CD4-positive, alpha-beta T cell treated with Interleukin-21 for 1 hour (primary cell): ENCODE results near the gene GIMAP5.

Source experiments
- DNase-seq: peaks from one replicate; pipeline ENCODE4 v3.0.0-alpha.2; 2020

Gene GIMAP5

DNA sequence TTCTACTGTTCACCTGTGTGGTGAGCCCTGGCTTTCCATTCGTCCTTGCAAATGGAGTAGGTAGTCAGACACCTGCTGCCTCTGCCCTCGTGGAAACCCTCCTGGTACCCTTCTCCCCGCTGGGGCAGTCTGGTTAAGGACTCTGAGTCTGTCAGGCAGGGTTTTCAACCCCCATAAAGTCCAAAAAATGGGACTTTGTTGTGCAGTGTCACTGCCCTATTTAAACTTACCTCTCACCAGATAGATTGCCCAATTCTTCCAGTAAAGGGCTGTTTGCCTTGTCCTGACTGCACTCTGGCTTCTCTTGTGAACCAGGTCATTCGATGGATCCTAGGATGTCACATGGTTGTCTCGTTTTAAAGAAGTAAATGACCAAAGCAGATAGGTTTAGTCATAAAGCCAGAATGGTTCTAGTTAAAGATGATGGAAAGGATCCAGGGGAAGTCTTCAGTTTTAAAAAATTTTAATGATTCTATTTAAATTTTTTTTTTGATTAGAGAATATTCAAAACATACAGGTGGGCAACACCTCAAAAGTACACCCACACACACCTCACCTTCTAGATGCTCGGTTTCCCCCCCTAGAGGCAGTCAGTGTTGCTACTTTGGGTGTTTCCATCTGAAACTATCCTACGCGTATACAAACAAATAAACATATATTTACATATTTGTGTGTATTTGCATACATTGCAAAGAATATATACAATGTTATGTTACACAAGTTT lies 41.0 kb downstream of the GIMAP5 start:
- no peak for DNase-seq

DNA sequence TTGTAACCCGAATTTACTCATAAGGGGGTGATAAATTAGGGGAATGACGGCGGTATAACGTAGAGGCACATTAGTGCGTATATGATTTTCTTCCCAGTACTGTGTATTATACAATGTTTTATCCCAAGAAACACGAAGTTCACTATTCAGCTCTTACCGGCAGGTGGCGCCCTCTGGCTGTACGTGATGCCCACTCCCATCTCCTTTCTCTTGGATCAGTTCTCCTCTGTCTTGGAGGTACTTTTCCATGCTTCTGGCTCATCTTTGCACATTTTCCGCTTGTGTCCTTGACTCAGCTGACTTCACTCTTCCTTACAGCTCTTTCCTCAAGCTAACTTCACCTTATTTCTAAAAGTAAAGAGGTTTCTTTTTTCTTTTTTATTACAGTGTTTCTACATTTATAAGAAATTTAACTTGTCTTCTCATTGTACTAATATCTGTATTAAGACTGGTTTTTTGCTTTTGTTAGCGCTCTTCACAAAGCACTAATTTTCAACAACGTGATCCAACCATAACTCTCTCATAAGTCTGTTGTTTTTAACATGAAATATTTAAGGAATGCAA lies 41.6 kb downstream of the GIMAP5 start:
- DNase-seq: peak; percentile 68

DNA sequence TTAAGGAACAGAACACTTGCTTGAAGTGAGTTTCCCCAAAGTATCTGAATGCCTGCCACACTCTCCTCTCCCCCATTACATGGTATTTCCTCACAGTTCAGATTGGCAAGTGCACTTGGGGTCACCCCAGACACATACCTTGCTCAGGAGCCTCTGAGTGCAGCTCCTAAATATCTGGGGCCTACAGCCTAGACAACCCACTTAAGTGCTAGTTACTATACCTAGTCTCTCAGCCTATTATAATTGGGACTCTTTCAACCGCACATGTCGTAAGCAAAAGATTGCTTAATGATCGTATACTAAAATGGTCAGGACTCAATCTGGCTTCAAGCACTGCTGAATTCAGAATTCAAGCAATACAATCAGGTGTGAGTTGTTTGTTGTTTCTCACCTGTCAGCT lies 43.1 kb downstream of the GIMAP5 start:
- no peak for DNase-seq

DNA sequence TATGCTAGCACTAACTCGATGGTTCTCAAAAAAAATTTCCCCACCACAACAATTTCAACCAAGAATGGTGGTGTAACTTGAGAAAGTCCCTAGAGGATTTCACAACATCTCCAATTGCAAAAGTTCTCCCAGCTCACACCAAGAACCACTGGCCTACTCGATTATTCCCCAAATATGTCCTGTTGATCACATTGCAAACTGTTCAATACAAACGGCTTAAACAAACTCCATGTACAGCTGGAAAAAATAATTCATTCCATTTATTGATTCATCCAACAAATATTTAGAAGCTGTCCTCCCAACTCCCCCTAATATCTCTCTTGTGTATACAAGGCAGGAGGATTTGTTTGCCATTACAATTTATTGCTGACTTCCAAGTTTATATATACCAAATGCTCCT lies 43.9 kb downstream of the GIMAP5 start:
- DNase-seq: no peak

DNA sequence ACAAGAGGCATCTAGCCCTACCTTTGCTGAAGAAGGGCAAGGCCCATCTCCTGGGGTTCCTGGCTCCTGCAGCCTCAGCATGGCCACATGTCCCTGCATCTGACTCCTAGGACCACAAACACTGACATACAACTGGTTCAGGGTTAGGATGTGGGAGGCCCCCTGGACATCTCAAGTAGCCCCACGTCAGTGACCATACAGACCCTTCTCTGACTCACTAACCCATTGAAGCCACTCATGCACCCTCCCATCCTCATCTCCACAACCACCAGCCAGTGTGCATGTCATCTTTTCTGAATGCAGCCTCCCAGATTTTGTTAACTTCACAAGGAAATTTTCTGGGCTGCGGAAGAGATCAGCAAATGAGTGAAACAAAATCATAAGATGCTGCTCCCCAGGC lies 44.7 kb downstream of the GIMAP5 start:
- no peak for DNase-seq

DNA sequence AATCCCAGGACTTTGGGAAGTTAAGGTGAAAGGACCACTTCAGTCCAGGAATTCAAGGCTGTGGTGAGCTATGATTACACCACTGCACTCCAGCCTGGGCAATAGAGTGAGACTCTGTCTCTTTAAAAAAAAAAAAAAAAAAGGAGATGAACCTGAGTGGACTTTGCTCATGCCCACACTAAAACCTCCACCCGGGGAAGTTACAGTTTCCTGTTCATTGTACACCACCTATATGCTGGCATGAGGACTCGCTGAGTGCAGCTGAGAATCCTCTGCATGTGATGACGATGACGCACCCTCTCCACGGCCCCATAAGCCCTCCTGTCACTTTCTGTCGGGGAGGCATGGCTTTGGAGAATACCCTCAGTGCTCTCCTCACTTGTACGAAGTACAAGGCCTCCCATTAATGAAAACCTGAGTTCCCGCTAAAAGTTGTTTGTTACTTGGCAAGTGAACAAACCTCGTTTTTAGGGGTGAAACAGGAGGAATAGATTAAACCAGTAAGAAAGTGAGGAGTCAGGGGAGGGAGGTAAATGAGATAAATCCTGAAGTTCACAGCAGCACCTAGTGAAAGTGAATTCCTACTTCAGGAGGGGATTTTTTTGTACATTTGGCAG lies 47.0 kb downstream of the GIMAP5 start:
- no peak for DNase-seq

DNA sequence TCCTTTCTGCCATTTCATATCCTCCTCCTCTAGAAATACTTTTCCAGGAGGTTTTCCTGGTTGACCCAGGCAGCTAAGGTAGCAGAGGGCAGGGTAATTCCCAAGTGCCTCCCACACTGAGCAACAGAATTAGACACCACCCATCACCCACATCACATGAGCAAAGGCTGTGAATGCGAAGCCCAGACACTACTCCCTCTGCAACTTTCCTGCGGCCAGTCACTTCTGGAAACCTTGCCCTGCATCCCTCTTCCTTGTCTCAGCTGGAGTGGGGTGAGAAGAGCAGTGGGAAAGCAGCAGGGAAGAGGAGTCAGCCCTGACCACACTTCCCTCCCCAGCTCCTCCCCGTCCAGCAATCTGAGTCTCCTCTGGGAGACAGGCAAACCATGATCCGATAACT lies 47.7 kb downstream of the GIMAP5 start:
- DNase-seq: no peak

DNA sequence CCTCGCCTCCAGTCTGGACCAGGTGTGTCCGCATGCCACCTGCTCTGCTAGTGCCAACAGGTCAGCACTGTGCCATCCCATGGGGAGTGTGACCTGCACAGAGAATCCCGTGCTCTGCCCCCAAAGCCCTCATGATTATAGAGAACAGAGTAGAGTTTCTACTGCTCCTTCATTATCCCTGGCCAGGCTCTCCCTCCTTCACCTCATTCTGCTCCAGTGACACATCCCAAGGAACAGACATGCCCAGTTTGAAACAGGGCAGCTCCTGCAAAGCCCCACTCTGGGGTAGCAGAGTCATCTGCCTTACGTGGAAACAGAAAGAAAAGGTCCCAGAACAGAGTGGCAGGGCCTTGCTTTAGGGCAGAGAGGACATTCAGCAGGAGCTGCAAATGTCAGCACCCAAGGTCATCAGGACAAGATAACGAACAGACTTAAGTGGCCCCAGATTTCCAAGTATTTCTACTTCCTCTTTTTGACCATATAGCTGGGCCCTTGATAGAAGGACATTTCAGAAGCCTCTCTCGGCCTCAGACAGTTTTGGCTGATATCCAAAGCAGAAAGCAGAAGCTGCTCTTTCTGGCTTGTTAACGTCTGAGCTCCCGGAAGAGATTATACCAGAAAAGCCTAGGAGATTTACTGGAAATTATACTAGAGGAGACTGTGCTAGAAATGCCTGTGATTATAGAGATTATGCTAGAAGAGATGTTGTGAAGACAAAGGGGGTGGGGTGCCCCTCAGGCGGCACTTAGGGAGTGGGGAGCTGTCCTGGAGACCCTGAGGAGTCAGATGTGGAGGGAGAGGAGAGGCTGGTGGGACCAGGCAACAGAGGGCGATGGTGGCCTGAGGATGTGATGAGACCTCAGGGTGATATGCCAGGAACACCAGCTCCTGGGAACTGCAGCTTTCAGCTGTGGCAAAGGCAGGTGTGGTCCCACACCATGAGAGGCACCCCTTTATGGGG lies 50.4 kb downstream of the GIMAP5 start:
- DNase-seq: peak; percentile 15

DNA sequence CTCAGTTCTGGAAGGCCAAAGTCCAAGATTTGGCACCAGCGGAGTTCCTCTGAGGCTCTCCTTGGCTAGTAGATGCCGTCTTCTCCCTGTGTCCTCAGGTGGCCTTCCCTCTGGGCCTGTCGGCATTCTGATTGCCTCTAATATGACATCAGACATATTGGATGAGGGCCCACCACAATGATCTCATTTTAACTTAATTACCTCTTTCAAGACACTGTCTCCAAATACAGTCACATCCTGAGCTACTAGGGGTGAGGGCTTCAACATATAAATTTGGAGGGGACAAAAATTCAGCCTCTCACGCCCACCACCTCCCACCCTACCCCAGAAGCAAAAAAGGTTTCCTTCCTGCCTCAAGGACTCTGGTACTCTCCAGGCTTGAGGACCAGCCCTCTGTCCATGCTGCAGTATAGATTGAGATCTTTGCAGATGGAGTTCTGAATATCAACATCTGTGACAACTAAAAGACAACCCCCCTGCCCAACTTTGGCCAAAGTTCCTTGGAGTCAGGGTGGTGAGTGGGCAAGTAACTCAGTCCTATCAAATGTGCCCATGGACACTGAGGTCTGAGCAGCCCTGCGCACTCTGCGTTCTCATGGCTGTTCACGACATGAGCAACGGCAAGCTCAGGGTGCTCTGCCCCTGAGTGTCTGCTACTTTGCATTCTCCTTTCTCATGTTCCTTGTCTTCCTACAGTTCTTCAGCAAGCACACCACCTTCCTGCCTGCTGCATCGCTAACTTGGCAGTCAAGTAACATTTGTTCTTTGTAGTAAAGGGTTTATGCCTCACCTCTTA lies 51.5 kb downstream of the GIMAP5 start:
- DNase-seq: no peak

DNA sequence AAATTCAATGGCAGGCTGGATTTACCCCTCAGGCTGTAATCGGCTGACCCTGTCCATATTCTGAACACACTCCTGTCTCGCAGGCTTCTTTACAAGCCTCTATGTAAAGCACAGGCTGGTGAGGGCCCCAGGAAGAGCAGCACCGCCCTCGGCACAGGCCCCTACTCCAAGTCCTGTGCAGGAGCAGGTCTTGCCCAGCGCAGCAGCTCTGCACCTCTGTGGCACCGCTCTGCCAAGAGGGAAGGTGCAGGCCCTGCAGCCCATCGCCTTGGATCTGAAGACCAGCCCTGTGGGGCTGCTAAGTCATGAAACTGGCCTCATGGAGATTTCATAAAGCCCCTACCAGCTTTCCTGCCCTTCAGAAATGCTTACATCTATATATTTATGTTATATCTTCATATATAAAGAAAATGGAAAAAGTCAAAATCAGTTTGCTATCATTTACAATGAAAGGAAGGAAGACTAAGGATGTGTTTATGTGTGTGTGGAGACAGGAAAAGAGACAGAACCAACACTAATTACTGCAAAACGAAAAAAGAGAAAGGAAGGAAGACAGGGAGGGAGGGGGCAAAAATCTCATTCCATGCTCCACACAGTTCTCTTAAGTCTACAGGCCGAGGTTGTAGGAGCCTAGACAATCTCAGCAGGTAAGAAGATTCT lies 53.3 kb downstream of the GIMAP5 start:
- no peak for DNase-seq

DNA sequence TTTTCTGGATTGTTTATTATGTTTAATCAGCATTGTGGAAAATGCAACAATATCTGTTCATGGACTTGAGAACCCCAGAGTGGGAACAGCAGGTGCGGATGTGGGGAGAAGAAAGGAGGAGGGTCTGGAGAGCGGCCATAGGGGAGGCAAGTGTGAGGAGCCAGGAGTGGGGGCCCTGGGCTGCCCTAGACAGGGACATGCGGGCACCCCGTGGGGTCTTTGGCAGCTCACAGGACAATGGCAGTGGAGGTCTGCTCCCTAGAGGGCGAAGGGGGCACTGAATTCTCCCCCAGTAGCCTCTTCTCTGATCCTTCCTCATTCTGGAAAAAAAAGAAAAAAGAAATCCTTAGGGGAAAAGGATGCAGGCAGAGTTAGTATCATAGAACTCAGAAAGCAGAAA lies 54.1 kb downstream of the GIMAP5 start:
- DNase-seq: no peak

DNA sequence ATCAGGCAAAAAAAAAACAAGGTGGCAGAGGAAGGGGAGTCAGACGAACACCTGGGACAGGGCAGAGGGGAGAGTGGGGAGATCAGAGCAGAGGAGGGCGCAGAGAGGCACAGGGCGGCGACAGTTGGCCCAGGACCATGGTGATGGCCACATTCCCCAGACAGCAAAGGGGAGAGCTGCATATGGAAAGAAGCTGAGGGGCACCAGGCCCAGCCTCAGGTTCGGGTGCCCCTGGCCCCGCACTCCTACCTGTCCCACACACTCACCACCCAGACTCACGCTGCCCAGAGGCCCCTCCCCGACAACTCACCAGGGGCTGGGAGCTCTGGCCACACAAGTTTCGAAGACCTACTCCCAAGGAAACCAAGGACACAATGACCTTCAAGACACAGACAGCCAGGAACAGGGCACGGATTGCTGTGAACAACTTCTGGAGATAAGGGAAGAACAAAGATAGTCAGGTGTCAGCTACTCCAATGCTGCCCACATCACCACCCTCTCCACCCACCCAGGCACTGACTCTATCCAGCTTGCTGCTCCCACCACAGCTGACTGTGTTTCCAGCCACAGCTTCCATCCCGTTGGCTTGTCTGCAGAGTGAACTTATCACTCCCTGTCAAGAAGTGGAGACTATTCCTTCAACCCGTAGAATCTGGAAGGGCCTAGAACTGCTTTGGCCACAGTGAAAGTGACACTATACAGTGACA lies 54.7 kb downstream of the GIMAP5 start:
- no peak for DNase-seq
